HG03442 (cell line): Measurements from ENCODE around the gene CA12.

ENCODE experiments used
- ATAC-seq: cut with Tn5 transposase; IDR thresholded peaks from one replicate; pipeline ENCODE4 v1.9.1; 2021; ENCODE audit warnings: mild to moderate bottlenecking, moderate library complexity; ENCODE audit not compliant: unreplicated experiment

Gene CA12

GRCh38 chr15:63313825-63314224, 67.8 kb downstream of the CA12 start:
- no peak for ATAC-seq

- no peak for ATAC-seq
Measured at GRCh38 chr15:63312286-63312685, 69.4 kb downstream of the CA12 start.

- ATAC-seq, result no peak
Measured at GRCh38 chr15:63310646-63311045, 71.0 kb downstream of the CA12 start.

- no peak for ATAC-seq
Measured at GRCh38 chr15:63308947-63309346, 72.7 kb downstream of the CA12 start.

GRCh38 chr15:63308491-63308890, 73.2 kb downstream of the CA12 start:
- ATAC-seq, result no peak

GRCh38 chr15:63306492-63307073, 75.1 kb downstream of the CA12 start:
- no peak for ATAC-seq

- no peak for ATAC-seq
Measured at GRCh38 chr15:63305260-63305659, 76.4 kb downstream of the CA12 start.

GRCh38 chr15:63301088-63301487, 80.6 kb downstream of the CA12 start:
- ATAC-seq, result no peak

GRCh38 chr15:63299943-63300575, 81.6 kb downstream of the CA12 start:
- no peak for ATAC-seq

- ATAC-seq, result no peak
Measured at GRCh38 chr15:63296195-63296594, 85.5 kb downstream of the CA12 start.

GRCh38 chr15:63295341-63295740, 86.3 kb downstream of the CA12 start:
- ATAC-seq, result no peak

GRCh38 chr15:63294359-63294758, 87.3 kb downstream of the CA12 start:
- ATAC-seq, result no peak

GRCh38 chr15:63292771-63293170, 88.9 kb downstream of the CA12 start:
- ATAC-seq, result no peak

- ATAC-seq, result no peak
Measured at GRCh38 chr15:63292241-63292640, 89.4 kb downstream of the CA12 start.

GRCh38 chr15:63291507-63291906, 90.1 kb downstream of the CA12 start:
- ATAC-seq, result no peak

GRCh38 chr15:63288778-63289378, 92.8 kb downstream of the CA12 start:
- no peak for ATAC-seq

- ATAC-seq, result no peak
Measured at GRCh38 chr15:63288342-63288741, 93.3 kb downstream of the CA12 start.

- ATAC-seq, result no peak
Measured at GRCh38 chr15:63287109-63287508, 94.5 kb downstream of the CA12 start.

- ATAC-seq, result no peak
Measured at GRCh38 chr15:63284335-63284734, 97.3 kb downstream of the CA12 start.

- ATAC-seq, result no peak
Measured at GRCh38 chr15:63283126-63283525, 98.5 kb downstream of the CA12 start.

GRCh38 chr15:63277893-63278456, 103.7 kb downstream of the CA12 start:
- no peak for ATAC-seq
